NOMO-1 treated with DMSO at 0.1 percent for 48 hours (cell line): ENCODE data around the gene KCNH2.

Source experiments
- DNase-seq: peaks from one replicate; lab custom pipeline; 2025; ENCODE audit not compliant: unreplicated experiment; lab: John Stamatoyannopoulos, UW

Gene KCNH2

DNA sequence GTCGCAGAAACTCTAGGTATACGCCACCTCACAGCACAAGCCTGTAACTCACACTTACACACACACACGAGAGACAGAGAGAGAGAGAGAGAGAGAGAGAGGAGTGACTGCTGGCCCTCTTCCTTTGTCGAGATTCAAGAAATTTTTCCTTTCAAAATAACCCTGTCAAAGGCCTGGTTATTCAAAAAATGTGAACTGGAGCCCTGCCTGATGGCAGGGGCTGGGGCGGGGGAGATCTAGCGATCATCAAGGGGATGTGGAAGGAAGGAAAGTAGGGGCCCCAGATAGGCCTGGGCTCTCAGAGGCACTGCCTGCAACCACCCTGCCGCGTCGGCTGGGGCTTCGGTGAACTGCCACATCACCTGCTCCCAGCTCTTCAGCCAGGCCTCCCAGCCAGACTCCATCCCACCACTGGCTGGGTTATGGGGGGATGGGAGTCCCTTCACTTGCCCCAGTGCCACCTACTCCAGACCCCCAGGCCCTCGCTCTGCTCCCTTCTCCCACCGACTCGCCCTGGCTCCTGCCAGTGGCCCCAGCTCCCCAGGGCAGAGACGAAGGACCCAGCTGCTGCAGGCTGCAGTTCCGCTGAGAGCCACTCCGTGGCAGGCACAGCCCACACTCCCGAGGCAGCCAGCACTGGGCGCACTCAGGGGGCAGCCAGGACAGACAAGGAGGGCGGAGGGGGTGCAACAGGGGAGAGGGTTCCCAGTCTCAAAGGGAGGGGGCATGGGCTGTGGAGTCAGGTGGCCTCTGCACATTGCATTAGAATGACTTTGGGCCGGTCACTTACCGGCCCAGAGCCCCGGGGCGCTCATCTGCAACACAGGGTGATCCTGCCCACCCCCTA is 15.3 kb downstream of the KCNH2 start:
- no peak for DNase-seq

DNA sequence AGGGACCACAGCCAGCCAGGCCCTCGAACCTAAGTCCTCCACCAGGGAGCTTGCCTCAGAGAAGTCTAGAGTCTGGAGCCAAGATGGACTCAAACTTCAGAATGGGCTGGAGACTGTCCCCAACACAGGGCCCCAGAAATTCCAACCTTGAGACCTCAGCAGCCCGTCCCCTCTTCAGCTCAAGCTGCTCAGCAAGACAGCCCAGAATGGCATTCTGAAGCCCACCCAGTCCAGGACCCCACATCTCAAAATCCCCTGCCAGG is 15.9 kb downstream of the KCNH2 start:
- DNase-seq: no peak

GRCh38 chr7:150961510-150962289 is 16.4 kb downstream of the KCNH2 start:
- DNase-seq: no peak

- DNase-seq: no peak
These were observed 18.1 kb downstream of the KCNH2 start for GRCh38 chr7:150959739-150960734.

GRCh38 chr7:150959081-150959480 is 19.0 kb downstream of the KCNH2 start:
- DNase-seq: no peak

GRCh38 chr7:150958597-150958996 is 19.5 kb downstream of the KCNH2 start:
- no peak for DNase-seq

DNA sequence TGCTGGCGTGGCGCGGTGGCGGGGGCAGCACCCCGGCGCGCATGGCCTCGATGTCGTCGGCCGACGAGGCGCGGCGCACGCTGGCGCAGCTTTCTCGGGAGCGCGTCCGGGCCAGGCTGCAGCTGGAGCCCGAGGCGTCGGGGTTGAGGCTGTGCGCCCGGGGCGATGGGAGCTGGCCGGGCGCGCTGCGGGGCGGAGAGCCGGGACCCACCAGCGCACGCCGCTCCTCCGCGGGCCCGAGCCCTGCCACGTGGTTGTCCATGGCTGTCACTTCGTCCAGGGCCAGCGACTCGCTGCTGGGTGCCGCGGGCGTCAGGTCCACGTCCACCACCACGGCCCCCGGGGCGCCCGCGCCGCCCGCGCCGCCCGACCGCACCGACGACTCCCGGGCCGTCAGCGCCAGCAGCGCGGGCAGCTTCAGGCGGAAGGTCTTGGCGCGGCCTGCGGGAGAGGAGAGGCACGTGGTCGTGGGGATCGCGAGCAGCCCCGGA is 20.0 kb downstream of the KCNH2 start:
- DNase-seq: no peak

DNA sequence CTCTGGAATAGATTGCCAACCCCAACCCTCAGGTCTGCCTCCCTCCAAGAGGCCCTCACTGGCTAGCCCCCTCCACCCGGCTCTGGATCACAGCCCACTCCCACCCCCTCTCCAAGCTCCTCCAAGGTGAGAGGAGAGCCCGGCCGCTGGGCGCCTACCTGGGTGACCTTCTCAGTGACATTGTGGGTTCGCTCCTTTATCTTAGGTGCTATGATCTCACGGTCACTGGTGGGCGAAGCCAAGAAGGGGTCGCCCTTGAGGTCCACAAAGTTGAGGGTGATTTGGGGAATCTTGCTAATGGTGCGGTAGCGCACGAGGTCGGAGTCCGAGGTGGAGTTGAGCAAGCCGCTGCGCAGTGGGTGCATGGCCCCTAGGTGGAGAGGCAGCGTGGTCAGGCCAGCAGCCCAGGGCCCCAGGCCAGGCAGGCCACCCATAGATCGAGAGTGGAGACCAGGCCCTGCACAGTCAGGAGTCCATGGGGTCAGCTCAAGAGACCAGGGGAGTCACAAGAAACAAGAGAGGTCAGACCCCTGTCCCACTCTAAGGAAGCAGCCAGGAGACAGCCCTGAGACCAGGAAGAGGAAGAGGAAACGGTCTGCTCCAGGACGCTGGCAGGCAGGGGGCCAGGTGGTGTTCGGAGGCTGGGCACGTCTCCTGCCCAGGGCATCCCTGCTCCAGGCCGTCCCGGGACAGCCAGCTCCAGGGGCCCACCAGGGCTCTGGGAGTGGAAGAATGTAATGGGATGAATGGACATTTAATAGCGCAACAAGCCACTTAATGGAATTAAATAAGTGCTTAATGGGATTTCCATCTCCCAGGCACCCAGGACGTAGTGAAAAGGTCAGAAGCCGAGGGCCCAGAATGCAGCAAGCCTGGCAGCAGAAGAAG is 20.7 kb downstream of the KCNH2 start:
- no peak for DNase-seq

GRCh38 chr7:150956395-150957132 is 21.6 kb downstream of the KCNH2 start:
- DNase-seq: no peak

DNA sequence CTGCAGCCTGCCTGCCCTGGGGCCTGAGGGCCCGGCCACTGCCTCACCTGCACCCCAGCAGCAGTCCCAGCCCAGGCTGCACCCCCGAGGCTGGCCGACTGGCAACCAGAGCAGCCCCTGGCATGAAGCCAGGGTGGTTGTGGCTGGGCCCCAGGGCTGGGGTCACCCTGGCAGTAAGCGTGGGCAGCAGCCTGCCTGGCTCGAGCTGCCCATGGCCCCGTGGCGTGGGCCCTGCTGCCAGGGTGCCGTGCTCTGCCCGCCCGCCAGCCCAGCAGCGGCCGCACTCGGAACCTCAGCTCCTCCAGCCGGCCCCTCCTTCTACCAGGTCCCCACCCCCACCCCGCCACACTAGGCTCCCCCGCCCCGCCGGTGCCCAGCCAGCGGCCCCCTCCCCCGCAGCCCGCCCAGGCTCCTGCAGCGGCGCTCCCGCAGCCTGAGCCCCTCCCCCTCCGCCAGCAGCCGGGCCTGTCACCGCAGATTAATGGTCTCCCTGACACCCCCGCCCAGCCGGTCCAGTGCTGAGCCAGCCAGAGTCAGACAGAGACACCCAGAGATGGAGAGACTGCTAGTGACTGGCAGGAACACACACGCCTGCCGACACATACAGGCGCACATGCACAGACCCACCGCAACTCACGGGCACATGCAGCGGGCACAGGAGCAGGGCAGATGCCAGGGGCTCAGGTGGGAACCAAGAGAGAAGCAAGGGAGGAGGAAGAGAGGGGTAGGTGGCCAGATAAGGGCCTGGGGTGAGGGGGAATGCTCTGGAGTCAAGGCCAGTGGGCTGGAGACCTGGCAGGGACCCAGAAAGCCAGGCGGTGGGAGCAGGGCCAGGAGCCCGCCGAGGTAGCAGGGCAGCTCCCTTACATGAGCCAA is 22.4 kb downstream of the KCNH2 start:
- DNase-seq: no peak

DNA sequence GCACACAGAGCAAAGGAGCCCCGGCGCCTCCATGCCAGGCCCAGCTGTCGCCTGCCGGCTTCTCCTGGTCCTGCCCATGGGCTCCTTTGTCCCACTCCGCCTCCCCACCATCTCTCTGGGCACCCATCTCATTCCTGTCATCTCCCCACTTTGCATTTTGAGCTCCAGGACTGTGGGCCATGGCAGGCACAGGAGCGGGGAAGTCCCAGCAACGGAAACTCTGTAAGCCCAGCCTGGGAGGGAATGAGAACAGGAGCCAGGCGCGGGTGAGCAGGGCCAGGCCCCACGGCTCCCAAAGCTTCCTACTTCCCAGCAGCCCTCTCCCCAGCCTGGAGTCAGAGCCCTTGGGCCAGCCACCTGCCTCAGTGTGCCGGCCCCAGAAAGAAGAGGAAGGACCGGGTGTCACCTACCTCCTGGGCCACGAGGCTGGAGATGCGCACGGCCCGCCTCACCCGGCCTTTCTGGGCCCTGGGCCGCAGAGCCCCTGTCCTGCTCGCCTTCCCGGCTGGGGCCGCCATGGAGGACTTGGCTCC is 23.1 kb downstream of the KCNH2 start:
- DNase-seq: no peak

GRCh38 chr7:150954201-150954985 is 23.7 kb downstream of the KCNH2 start:
- DNase-seq: no peak

- no peak for DNase-seq
These were observed 24.8 kb downstream of the KCNH2 start for GRCh38 chr7:150953061-150953997.

- DNase-seq: no peak
These were observed 25.6 kb downstream of the KCNH2 start for GRCh38 chr7:150952331-150953050.

- DNase-seq: no peak
These were observed 26.6 kb downstream of the KCNH2 start for GRCh38 chr7:150951521-150951920.

DNA sequence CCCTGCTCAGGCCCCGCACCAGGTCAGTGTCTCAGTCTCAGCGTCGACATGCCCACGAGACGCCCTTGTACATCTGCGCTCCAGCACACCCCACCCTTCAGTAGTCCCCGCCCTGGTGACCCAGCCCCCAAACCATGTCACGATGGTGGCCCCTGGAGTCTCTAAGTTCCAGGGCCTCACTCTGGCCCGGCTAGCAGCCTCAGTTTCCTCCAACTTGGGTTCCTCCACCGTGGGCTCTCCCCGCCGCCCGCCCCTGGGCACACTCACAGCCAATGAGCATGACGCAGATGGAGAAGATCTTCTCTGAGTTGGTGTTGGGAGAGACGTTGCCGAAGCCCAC is 27.0 kb downstream of the KCNH2 start:
- no peak for DNase-seq
